ENCODE measurements around the gene SNCG. TPM values are rescaled to one million over a fixed set of nuclear protein-coding genes. Genes with fewer than 3 reads are reported as not detected.

SNCG gene
- total RNA-seq, 1 experiment from 2014 or later: 7.3 TPM

- no peak for DNase-seq (ENCODE audit: unreplicated experiment)
- Mint-ChIP-seq H3K27ac (ENCODE audit: low read depth, unreplicated experiment) (no peak overlapping the region), H3K4me3 (ENCODE audit: unreplicated experiment) (no peak overlapping the region), H3K27me3 (ENCODE audit: insufficient read depth, unreplicated experiment) (no peaks in the 10 kb centered on the region), H3K36me3 (ENCODE audit: insufficient read depth, unreplicated experiment) (no peaks in the 10 kb centered on the region), H3K4me1 (ENCODE audit: insufficient read depth, unreplicated experiment) (no peaks in the 10 kb centered on the region), H3K9me3 (ENCODE audit: unreplicated experiment) (no peaks in the 10 kb centered on the region)
- ChIA-PET POLR2A (interaction anchor here (0.5 to 0.8 kb wide), 2 partner anchors 28 to 145 kb away, joined by 3 to 4 read pairs; partner anchors contain the start of gene ADIRF), CTCF (interaction anchor here (0.9 to 6.5 kb wide), 7 partner anchors 11 to 247 kb away, joined by 3 to 66 read pairs (median 6); partner anchors contain the start of gene ADIRF)
- intact Hi-C loops (cut with micrococcal nuclease): no loop called here
- TF ChIP-seq CTCF (IDR thresholded peaks at IDR 0.05; ENCODE audit: unreplicated experiment): no peak
- BruUV-seq (replicated peaks): no TSS peak
These were observed 17.7 kb upstream of the SNCG start for GRCh38 chr10:86940677-86941076.

- BruUV-seq (replicated peaks): no TSS peak
- intact Hi-C loops (cut with micrococcal nuclease): no loop called here
- no peak for TF ChIP-seq CTCF (IDR thresholded peaks at IDR 0.05; ENCODE audit: unreplicated experiment)
- no peaks in the 10 kb centered on the region for H3K9me3 Mint-ChIP-seq (ENCODE audit: unreplicated experiment)
- no peaks in the 10 kb centered on the region for H3K4me1 Mint-ChIP-seq (ENCODE audit: insufficient read depth, unreplicated experiment)
- H3K27me3 Mint-ChIP-seq (ENCODE audit: insufficient read depth, unreplicated experiment): no peaks in the 10 kb centered on the region
- no peak overlapping the region for H3K27ac Mint-ChIP-seq (ENCODE audit: low read depth, unreplicated experiment)
- CTCF ChIA-PET: interaction anchor here (1.1 to 6.5 kb wide), 2 partner anchors 18 to 24 kb away, joined by 6 to 66 read pairs; partner anchors contain the start of gene ADIRF
- no peak for DNase-seq (ENCODE audit: unreplicated experiment)
- H3K36me3 Mint-ChIP-seq (ENCODE audit: insufficient read depth, unreplicated experiment): no peaks in the 10 kb centered on the region
- H3K4me3 Mint-ChIP-seq (ENCODE audit: unreplicated experiment): no peak overlapping the region
- POLR2A ChIA-PET: interaction anchor here (0.6 kb wide), 1 partner anchor 17 kb away, joined by 3 read pairs; the partner anchor contains the start of gene SNCG
These were observed 17.0 kb upstream of the SNCG start for GRCh38 chr10:86941426-86941825.

- H3K4me3 Mint-ChIP-seq (ENCODE audit: unreplicated experiment): no peak overlapping the region
- no peaks in the 10 kb centered on the region for H3K36me3 Mint-ChIP-seq (ENCODE audit: insufficient read depth, unreplicated experiment)
- no peaks in the 10 kb centered on the region for H3K4me1 Mint-ChIP-seq (ENCODE audit: insufficient read depth, unreplicated experiment)
- no TSS peak for BruUV-seq (replicated peaks)
- no peaks in the 10 kb centered on the region for H3K9me3 Mint-ChIP-seq (ENCODE audit: unreplicated experiment)
- H3K27ac Mint-ChIP-seq (ENCODE audit: low read depth, unreplicated experiment): no peak overlapping the region
- POLR2A ChIA-PET: interaction anchor here (0.6 kb wide), 1 partner anchor 16 kb away, joined by 3 read pairs; the partner anchor contains the start of gene SNCG
- intact Hi-C loops (cut with micrococcal nuclease): no loop called here
- no peaks in the 10 kb centered on the region for H3K27me3 Mint-ChIP-seq (ENCODE audit: insufficient read depth, unreplicated experiment)
- DNase-seq (ENCODE audit: unreplicated experiment): no peak
- CTCF ChIA-PET: interaction anchor here (0.7 to 6.5 kb wide), 4 partner anchors 11 to 97 kb away, joined by 4 to 66 read pairs (median 4); partner anchors contain the start of gene ADIRF
- no peak for TF ChIP-seq CTCF (IDR thresholded peaks at IDR 0.05; ENCODE audit: unreplicated experiment)
These were observed 16.4 kb upstream of the SNCG start for GRCh38 chr10:86941991-86942421.

GRCh38 chr10:86942441-86943315, 15.7 kb upstream of the SNCG start:
- Mint-ChIP-seq H3K27me3 (ENCODE audit: insufficient read depth, unreplicated experiment) (no peaks in the 10 kb centered on the region), H3K27ac (ENCODE audit: low read depth, unreplicated experiment) (no peak overlapping the region), H3K4me3 (ENCODE audit: unreplicated experiment) (no peak overlapping the region), H3K4me1 (ENCODE audit: insufficient read depth, unreplicated experiment) (no peaks in the 10 kb centered on the region), H3K36me3 (ENCODE audit: insufficient read depth, unreplicated experiment) (no peaks in the 10 kb centered on the region), H3K9me3 (ENCODE audit: unreplicated experiment) (no peaks in the 10 kb centered on the region)
- ChIA-PET POLR2A (interaction anchor here (0.5 kb wide), 1 partner anchor 99 kb away, joined by 5 read pairs; no protein-coding TSS in a partner anchor), CTCF (interaction anchor here (0.7 to 6.5 kb wide), 5 partner anchors 10 to 96 kb away, joined by 4 to 66 read pairs (median 4); partner anchors contain the start of gene ADIRF)
- intact Hi-C loops (cut with micrococcal nuclease): no loop called here
- TF ChIP-seq CTCF (IDR thresholded peaks at IDR 0.05; ENCODE audit: unreplicated experiment): no peak
- no TSS peak for BruUV-seq (replicated peaks)
- DNase-seq (ENCODE audit: unreplicated experiment): no peak

All from MCF 10A (cell line).